Hepatocyte (in vitro differentiated cells): ENCODE data around the gene TCF12. TPM values are rescaled to one million over a fixed set of nuclear protein-coding genes. Genes with fewer than 3 reads are reported as not detected.

ENCODE experiments used
- DNase-seq: peaks from one replicate; pipeline ENCODE4 v3.0.0-alpha.2; 2016; ENCODE audit warnings: low spot score
- H2AFZ ChIP-seq: fragments of 200-600 bp; sonication (generic); 2 replicates; pipeline ENCODE4 v1.6.0; 2016; ENCODE audit warnings: antibody characterized with exemption, mild to moderate bottlenecking
- H3K27ac ChIP-seq: fragments of 200-600 bp; sonication (generic); 2 replicates; pipeline ENCODE4 v1.5.1; 2016; ENCODE audit warnings: mild to moderate bottlenecking
- H3K27me3 ChIP-seq: fragments of 200-600 bp; sonication (generic); 2 replicates; pipeline ENCODE4 v1.6.1; 2016
- H3K36me3 ChIP-seq: fragments of 200-600 bp; sonication (generic); replicated peaks from 2 replicates; pipeline ENCODE4 v1.5.1; 2016; ENCODE audit warnings: low read depth; ENCODE audit not compliant: insufficient read depth
- H3K4me1 ChIP-seq: fragments of 200-600 bp; sonication (generic); 2 replicates; pipeline ENCODE4 v1.5.1; 2016; ENCODE audit warnings: mild to moderate bottlenecking, moderate library complexity; ENCODE audit not compliant: insufficient read depth
- H3K4me2 ChIP-seq: fragments of 200-600 bp; sonication (generic); 2 replicates; pipeline ENCODE4 v1.6.0; 2016
- H3K4me3 ChIP-seq: fragments of 200-600 bp; sonication (generic); 2 replicates; pipeline ENCODE4 v1.5.1; 2016; ENCODE audit warnings: mild to moderate bottlenecking
- H3K79me2 ChIP-seq: fragments of 200-600 bp; sonication (generic); 2 replicates; pipeline ENCODE4 v1.6.0; 2017; ENCODE audit warnings: mild to moderate bottlenecking
- H3K9me2 ChIP-seq: fragments of 200-600 bp; sonication (generic); replicated peaks from 2 replicates; pipeline ENCODE4 v1.6.0; 2017; ENCODE audit warnings: mild to moderate bottlenecking; ENCODE audit not compliant: insufficient read depth
- H3K9me3 ChIP-seq: fragments of 200-600 bp; sonication (generic); 2 replicates; pipeline ENCODE4 v1.5.1; 2016; ENCODE audit warnings: low read depth, mild to moderate bottlenecking
- H4K20me1 ChIP-seq: fragments of 200-600 bp; sonication (generic); 2 replicates; pipeline ENCODE4 v1.6.0; 2016; ENCODE audit warnings: mild to moderate bottlenecking; ENCODE audit not compliant: insufficient read depth, poor library complexity, severe bottlenecking
- CTCF ChIP-seq: fragments of 200-600 bp; sonication (generic); IDR thresholded peaks from 2 replicates; pipeline ENCODE4 v1.5.1; 2016; ENCODE audit warnings: antibody characterized with exemption, mild to moderate bottlenecking; ENCODE audit not compliant: poor library complexity
- EZH2 ChIP-seq: fragments of 200-600 bp; sonication (generic); IDR thresholded peaks from 2 replicates; pipeline ENCODE4 v1.6.1; 2016; ENCODE audit warnings: antibody characterized with exemption, mild to moderate bottlenecking, borderline replicate concordance
- EZH2phosphoT487 ChIP-seq: fragments of 200-600 bp; sonication (generic); IDR thresholded peaks from one replicate; pipeline ENCODE4 v1.6.1; 2018; ENCODE audit warnings: antibody characterized with exemption, mild to moderate bottlenecking, low read depth, moderate library complexity; ENCODE audit not compliant: unreplicated experiment, severe bottlenecking
- WGBS: methylation state at CpG from one replicate; pipeline ENCODE4 v1.1.6; 2016; ENCODE audit warnings: low lambda C conversion rate; ENCODE audit errors: missing lambda C conversion rate; 5-methylcytosine and 5-hydroxymethylcytosine counted together
- polyA plus RNA-seq: library from polyadenylated mRNA; unstranded; fragments of >200 nt; fragmentation: Nextera tagmentation; extraction: Ambion mirVana; gene quantifications from 2 replicates; pipeline ENCODE4 v1.2.1, GENCODE V29; 2016
- total RNA-seq: library from RNA; depleted of rRNA; stranded (reverse); fragments of >200 nt; gene quantifications from 2 replicates; pipeline ENCODE4 v1.2.3, GENCODE V29; 2014

TCF12 gene
- total and polyA plus RNA-seq, 2 experiments from 2014 or later: 42.0 to 93.2 TPM

GRCh38 chr15:57216288-57216687 lies 297.8 kb downstream of the TCF12 start:
- TF ChIP-seq EZH2phosphoT487 (no peak), EZH2 (no peak), CTCF (no peak)
- Histone ChIP-seq H2AFZ (no peak overlapping the region), H3K9me3 (no peaks in the 10 kb centered on the region), H3K27me3 (no peaks in the 10 kb centered on the region), H3K36me3 (no peaks in the 10 kb centered on the region), H3K4me2 (peak overlapping the region; percentile 61), H3K4me3 (no peak overlapping the region), H3K4me1 (peaks cover 48% of the 10 kb centered on the region), H3K79me2 (peaks cover 84% of the 10 kb centered on the region), H4K20me1 (no peaks in the 10 kb centered on the region), H3K9me2 (no peaks in the 10 kb centered on the region), H3K27ac (peak overlapping the region; percentile 58)
- peak; percentile 45 for DNase-seq
- 10% methylated on average over 2 of the region's 2 CpGs for WGBS

GRCh38 chr15:57217778-57218598 lies 299.5 kb downstream of the TCF12 start:
- no peaks in the 10 kb centered on the region for H3K36me3 ChIP-seq
- H4K20me1 ChIP-seq: no peaks in the 10 kb centered on the region
- H3K27ac ChIP-seq: peak overlapping the region; percentile 70
- peak overlapping the region; percentile 63 for H3K4me2 ChIP-seq
- no peaks in the 10 kb centered on the region for H3K27me3 ChIP-seq
- no peaks in the 10 kb centered on the region for H3K9me3 ChIP-seq
- no peak overlapping the region for H3K4me3 ChIP-seq
- no peak overlapping the region for H2AFZ ChIP-seq
- no peaks in the 10 kb centered on the region for H3K9me2 ChIP-seq
- peaks cover 48% of the 10 kb centered on the region for H3K4me1 ChIP-seq
- H3K79me2 ChIP-seq: peaks cover 90% of the 10 kb centered on the region
- DNase-seq: no peak
- TF ChIP-seq CTCF (no peak), EZH2 (no peak)
- 53% methylated on average over 7 of the region's 7 CpGs for WGBS

GRCh38 chr15:57218826-57219576 lies 300.6 kb downstream of the TCF12 start:
- no peak for TF ChIP-seq CTCF
- no peak for TF ChIP-seq EZH2
- no peak for TF ChIP-seq EZH2phosphoT487
- H3K4me2 ChIP-seq: peak overlapping the region; percentile 63
- DNase-seq: peak; percentile 65
- peak overlapping the region; percentile 70 for H3K27ac ChIP-seq
- no peaks in the 10 kb centered on the region for H3K27me3 ChIP-seq
- 57% methylated on average over 2 of the region's 2 CpGs for WGBS
- H3K4me3 ChIP-seq: peak overlapping the region; percentile 6
- no peaks in the 10 kb centered on the region for H3K36me3 ChIP-seq
- no peaks in the 10 kb centered on the region for H3K9me2 ChIP-seq
- H3K9me3 ChIP-seq: no peaks in the 10 kb centered on the region
- no peak overlapping the region for H2AFZ ChIP-seq
- H3K79me2 ChIP-seq: peaks cover 90% of the 10 kb centered on the region
- H4K20me1 ChIP-seq: no peaks in the 10 kb centered on the region
- H3K4me1 ChIP-seq: peaks cover 42% of the 10 kb centered on the region
